Measurements from ENCODE around the gene DNAH7. TPM values are rescaled to one million over a fixed set of nuclear protein-coding genes. Genes with fewer than 3 reads are reported as not detected.

The DNAH7 gene
- polyA plus RNA-seq, 1 donor (not counting 4 experiments of a cell fraction or from before 2014, with no cell fraction given), result 0.17 TPM

GRCh38 chr2:195730912-195731311, 337.7 kb downstream of the DNAH7 start:
- no peak overlapping the region for H2AFZ ChIP-seq (ENCODE audit: control insufficient read depth, low read length)
- DNase-seq (ENCODE audit: low read depth, low spot score) (no peak), FAIRE-seq (no peak)
- no peaks in the 10 kb centered on the region for H3K9me3 ChIP-seq (ENCODE audit: control insufficient read depth, low read depth, low read length)
- no peaks in the 10 kb centered on the region for H3K79me2 ChIP-seq (ENCODE audit: control insufficient read depth, insufficient read depth, low read length)
- H3K4me1 ChIP-seq (ENCODE audit: control insufficient read depth, extremely low read depth, insufficient read depth, low read length), result peaks cover 2% of the 10 kb centered on the region
- no peak overlapping the region for H3K4me2 ChIP-seq (ENCODE audit: control insufficient read depth, extremely low read depth, insufficient read depth, low read depth, low read length)
- H3K36me3 ChIP-seq (ENCODE audit: control insufficient read depth in 2 of 2, extremely low read depth in 1 of 2, insufficient read depth in 2 of 2, low read length in 2 of 2), result peaks cover 0 to 3% of the 10 kb centered on the region in 2 experiments
- no peak overlapping the region for H3K9ac ChIP-seq (ENCODE audit: control insufficient read depth, extremely low read depth, insufficient read depth, low read length)
- H3K27me3 ChIP-seq (ENCODE audit: control insufficient read depth, extremely low read depth, insufficient read depth, low read length), result no peaks in the 10 kb centered on the region
- no peaks in the 10 kb centered on the region for H3K9me1 ChIP-seq (ENCODE audit: control insufficient read depth, extremely low read depth, insufficient read depth, low read length)
- H4K20me1 ChIP-seq (ENCODE audit: control insufficient read depth, extremely low read depth, insufficient read depth, low read length), result no peaks in the 10 kb centered on the region
- no peak overlapping the region for H3K4me3 ChIP-seq (ENCODE audit: control insufficient read depth in 2 of 3, extremely low read depth in 1 of 3, insufficient read depth in 2 of 3, low read depth in 1 of 3, low read length in 3 of 3)
- H3K27ac ChIP-seq (ENCODE audit: control insufficient read depth, insufficient read depth, low read length), result no peak overlapping the region
- no peak for TF ChIP-seq EZH2 (IDR thresholded peaks at IDR 0.05; ENCODE audit: low read length)
- TF ChIP-seq, protein P1, sequence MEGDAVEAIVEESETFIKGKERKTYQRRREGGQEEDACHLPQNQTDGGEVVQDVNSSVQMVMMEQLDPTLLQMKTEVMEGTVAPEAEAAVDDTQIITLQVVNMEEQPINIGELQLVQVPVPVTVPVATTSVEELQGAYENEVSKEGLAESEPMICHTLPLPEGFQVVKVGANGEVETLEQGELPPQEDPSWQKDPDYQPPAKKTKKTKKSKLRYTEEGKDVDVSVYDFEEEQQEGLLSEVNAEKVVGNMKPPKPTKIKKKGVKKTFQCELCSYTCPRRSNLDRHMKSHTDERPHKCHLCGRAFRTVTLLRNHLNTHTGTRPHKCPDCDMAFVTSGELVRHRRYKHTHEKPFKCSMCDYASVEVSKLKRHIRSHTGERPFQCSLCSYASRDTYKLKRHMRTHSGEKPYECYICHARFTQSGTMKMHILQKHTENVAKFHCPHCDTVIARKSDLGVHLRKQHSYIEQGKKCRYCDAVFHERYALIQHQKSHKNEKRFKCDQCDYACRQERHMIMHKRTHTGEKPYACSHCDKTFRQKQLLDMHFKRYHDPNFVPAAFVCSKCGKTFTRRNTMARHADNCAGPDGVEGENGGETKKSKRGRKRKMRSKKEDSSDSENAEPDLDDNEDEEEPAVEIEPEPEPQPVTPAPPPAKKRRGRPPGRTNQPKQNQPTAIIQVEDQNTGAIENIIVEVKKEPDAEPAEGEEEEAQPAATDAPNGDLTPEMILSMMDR (optimal IDR thresholded peaks at IDR 0.05 in 1 of 3, IDR thresholded peaks at IDR 0.05 in 1 of 3, conservative IDR thresholded peaks at IDR 0.05 in 1 of 3; ENCODE audit: extremely low read depth in 1 of 3, insufficient read depth in 2 of 3, low read length in 3 of 3), result no peak
- dilution Hi-C loops (cut with MboI; ENCODE audit: extremely low pct_ligation_motif_present, low sequenced_read_pairs), result no loop called here

DNA sequence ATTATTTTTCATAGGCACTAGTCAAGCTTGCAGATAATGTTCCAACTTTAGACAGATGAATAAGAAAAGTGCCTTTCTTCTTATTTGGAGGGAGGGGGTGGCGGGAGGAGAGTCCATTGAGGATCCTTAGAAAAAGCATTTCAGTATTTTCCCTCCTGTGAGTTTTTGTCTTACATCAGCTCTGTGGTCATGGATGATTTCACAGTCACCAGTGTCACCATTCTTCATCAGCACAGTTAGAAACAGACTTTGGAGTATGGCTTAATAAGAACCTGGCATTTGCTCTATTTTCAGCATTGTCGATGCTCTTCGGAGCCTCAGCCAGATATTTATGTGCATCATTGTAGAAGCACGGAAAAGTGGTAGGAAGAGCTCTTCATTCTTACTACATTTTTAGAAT, 341.5 kb downstream of the DNAH7 start:
- Histone ChIP-seq H3K9me1 (ENCODE audit: control insufficient read depth, extremely low read depth, insufficient read depth, low read length) (no peaks in the 10 kb centered on the region), H4K20me1 (ENCODE audit: control insufficient read depth, extremely low read depth, insufficient read depth, low read length) (no peaks in the 10 kb centered on the region), H3K79me2 (ENCODE audit: control insufficient read depth, insufficient read depth, low read length) (no peaks in the 10 kb centered on the region), H3K36me3 (ENCODE audit: control insufficient read depth in 2 of 2, extremely low read depth in 1 of 2, insufficient read depth in 2 of 2, low read length in 2 of 2) (peaks cover 0 to 3% of the 10 kb centered on the region in 2 experiments), H3K9me3 (ENCODE audit: control insufficient read depth, low read depth, low read length) (no peaks in the 10 kb centered on the region), H2AFZ (ENCODE audit: control insufficient read depth, low read length) (no peak overlapping the region), H3K27ac (ENCODE audit: control insufficient read depth, insufficient read depth, low read length) (no peak overlapping the region), H3K27me3 (ENCODE audit: control insufficient read depth, extremely low read depth, insufficient read depth, low read length) (no peaks in the 10 kb centered on the region), H3K4me3 (ENCODE audit: control insufficient read depth in 2 of 3, extremely low read depth in 1 of 3, insufficient read depth in 2 of 3, low read depth in 1 of 3, low read length in 3 of 3) (no peak overlapping the region), H3K4me1 (ENCODE audit: control insufficient read depth, extremely low read depth, insufficient read depth, low read length) (peaks cover 2% of the 10 kb centered on the region), H3K9ac (ENCODE audit: control insufficient read depth, extremely low read depth, insufficient read depth, low read length) (no peak overlapping the region), H3K4me2 (ENCODE audit: control insufficient read depth, extremely low read depth, insufficient read depth, low read depth, low read length) (no peak overlapping the region)
- no peak for FAIRE-seq
- TF ChIP-seq EZH2 (IDR thresholded peaks at IDR 0.05; ENCODE audit: low read length), result no peak
- TF ChIP-seq, protein P1 (optimal IDR thresholded peaks at IDR 0.05 in 1 of 3, IDR thresholded peaks at IDR 0.05 in 1 of 3, conservative IDR thresholded peaks at IDR 0.05 in 1 of 3; ENCODE audit: extremely low read depth in 1 of 3, insufficient read depth in 2 of 3, low read length in 3 of 3), result no peak
- no peak for DNase-seq (ENCODE audit: low read depth, low spot score)
- dilution Hi-C loops (cut with MboI; ENCODE audit: extremely low pct_ligation_motif_present, low sequenced_read_pairs), result no loop called here
